GM18520 (cell line): Measurements from ENCODE around the gene LUC7L2.
"Not testable (repeated sequence)": the region's sequence is repeated elsewhere in the genome, so short reads cannot be mapped to it uniquely, and the experiment has no call there.

Experiments used
- ATAC-seq: cut with Tn5 transposase; IDR thresholded peaks from one replicate; pipeline ENCODE4 v1.9.1; 2021; ENCODE audit not compliant: unreplicated experiment

Gene LUC7L2

GRCh38 chr7:139359366-139360209 is at the start of gene LUC7L2:
Gene LUC7L2 (plus strand): TSS chr7:139359894. CDS start chr7:139360262, 368 bp downstream.
- ATAC-seq, result peak; percentile 72

- ATAC-seq, result no peak
Measured at GRCh38 chr7:139317939-139318505, 41.7 kb upstream of the LUC7L2 start.

GRCh38 chr7:139321071-139321745 is 38.5 kb upstream of the LUC7L2 start:
- no peak for ATAC-seq

GRCh38 chr7:139324709-139325108 is 35.0 kb upstream of the LUC7L2 start:
- not testable (repeated sequence) for ATAC-seq

- ATAC-seq, result no peak
Measured at GRCh38 chr7:139328375-139328774, 31.3 kb upstream of the LUC7L2 start.

GRCh38 chr7:139329119-139329518 is 30.6 kb upstream of the LUC7L2 start:
- no peak for ATAC-seq

- ATAC-seq, result no peak
Measured at GRCh38 chr7:139330333-139331030, 29.2 kb upstream of the LUC7L2 start.

GRCh38 chr7:139332697-139333359 is 26.9 kb upstream of the LUC7L2 start:
- no peak for ATAC-seq

GRCh38 chr7:139333443-139333842 is 26.3 kb upstream of the LUC7L2 start:
- not testable (repeated sequence) for ATAC-seq

- ATAC-seq, result no peak
Measured at GRCh38 chr7:139334399-139335150, 25.1 kb upstream of the LUC7L2 start.

GRCh38 chr7:139339025-139339424 is 20.7 kb upstream of the LUC7L2 start:
- no peak for ATAC-seq

- no peak for ATAC-seq
Measured at GRCh38 chr7:139339698-139340036, 20.0 kb upstream of the LUC7L2 start.

GRCh38 chr7:139340037-139340807 is 19.5 kb upstream of the LUC7L2 start:
- ATAC-seq, result peak; percentile 77

GRCh38 chr7:139340808-139341057 is 19.0 kb upstream of the LUC7L2 start:
- no peak for ATAC-seq

GRCh38 chr7:139341058-139341775 is 18.5 kb upstream of the LUC7L2 start, which contains the start of gene FMC1:
Gene FMC1 (plus strand): TSS chr7:139341337. CDS start chr7:139341385, 48 bp downstream.
- ATAC-seq, result peak; percentile 32

- no peak for ATAC-seq
Measured at GRCh38 chr7:139341776-139342226, 17.9 kb upstream of the LUC7L2 start.

- ATAC-seq, result no peak
Measured at GRCh38 chr7:139345042-139345441, 14.7 kb upstream of the LUC7L2 start.

GRCh38 chr7:139351027-139351426 is 8.7 kb upstream of the LUC7L2 start:
- ATAC-seq, result no peak

- ATAC-seq, result no peak
Measured at GRCh38 chr7:139354729-139355128, 5.0 kb upstream of the LUC7L2 start.
